SH-SY5Y (cell line): ENCODE data around the gene ASCC1.

Experiments
- GATA2 ChIP-seq: IDR thresholded peaks from 2 replicates; pipeline ENCODE4 v1.6.1; 2011; ENCODE audit warnings: mild to moderate bottlenecking, low read depth, low read length
- GATA3 ChIP-seq: IDR thresholded peaks from 2 replicates; pipeline ENCODE4 v1.6.1; 2011; ENCODE audit warnings: low read depth, mild to moderate bottlenecking, low read length, moderate library complexity

- TF ChIP-seq GATA3: no peak
- TF ChIP-seq GATA2: no peak
These were observed 51.5 kb downstream of the ASCC1 start for GRCh38 chr10:72164617-72165016.
